ENCODE measurements around the gene SH3PXD2B. TPM values are rescaled to one million over a fixed set of nuclear protein-coding genes. Genes with fewer than 3 reads are reported as not detected.

The SH3PXD2B gene
- total RNA-seq, 1 experiment from 2014 or later: 64.1 TPM

GRCh38 chr5:172447646-172448365 lies 6.5 kb downstream of the SH3PXD2B start:
- Mint-ChIP-seq H3K27me3 (ENCODE audit: low read depth) (no peaks in the 10 kb centered on the region), H3K36me3 (no peaks in the 10 kb centered on the region; the same call in 1 of the 2 replicates), H3K4me1 (peaks cover 52% of the 10 kb centered on the region), H3K4me3 (no peak overlapping the region), H3K9me3 (no peaks in the 10 kb centered on the region), H3K27ac (no peak overlapping the region)
- ChIA-PET POLR2A (no interaction called here), CTCF (no interaction called here)
- no peak for ATAC-seq
- no peak for TF ChIP-seq ZNF263 (CRISPR knock-in tag; IDR thresholded peaks at IDR 0.05; ENCODE audit: low read depth)
- TF ChIP-seq NFE2L1 (CRISPR knock-in tag; IDR thresholded peaks at IDR 0.05): no peak
- TF ChIP-seq GRHL2 (CRISPR knock-in tag; IDR thresholded peaks at IDR 0.05; ENCODE audit: insufficient replicate concordance, severe bottlenecking): no peak
- TF ChIP-seq ZNF138 (CRISPR knock-in tag; conservative IDR thresholded peaks at IDR 0.05): no peak
- TF ChIP-seq MXD4 (CRISPR knock-in tag; IDR thresholded peaks at IDR 0.05; ENCODE audit: borderline replicate concordance): no peak
- no peak for TF ChIP-seq E2F4 (CRISPR knock-in tag; IDR thresholded peaks at IDR 0.05; ENCODE audit: borderline replicate concordance, low read depth)
- TF ChIP-seq ZNF317 (CRISPR knock-in tag; IDR thresholded peaks at IDR 0.05; ENCODE audit: borderline replicate concordance, low read depth): no peak
- TF ChIP-seq, protein P1, sequence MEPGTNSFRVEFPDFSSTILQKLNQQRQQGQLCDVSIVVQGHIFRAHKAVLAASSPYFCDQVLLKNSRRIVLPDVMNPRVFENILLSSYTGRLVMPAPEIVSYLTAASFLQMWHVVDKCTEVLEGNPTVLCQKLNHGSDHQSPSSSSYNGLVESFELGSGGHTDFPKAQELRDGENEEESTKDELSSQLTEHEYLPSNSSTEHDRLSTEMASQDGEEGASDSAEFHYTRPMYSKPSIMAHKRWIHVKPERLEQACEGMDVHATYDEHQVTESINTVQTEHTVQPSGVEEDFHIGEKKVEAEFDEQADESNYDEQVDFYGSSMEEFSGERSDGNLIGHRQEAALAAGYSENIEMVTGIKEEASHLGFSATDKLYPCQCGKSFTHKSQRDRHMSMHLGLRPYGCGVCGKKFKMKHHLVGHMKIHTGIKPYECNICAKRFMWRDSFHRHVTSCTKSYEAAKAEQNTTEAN (CRISPR knock-in tag; IDR thresholded peaks at IDR 0.05): no peak
- no peak for TF ChIP-seq KAT7 (CRISPR knock-in tag; IDR thresholded peaks at IDR 0.05; ENCODE audit: borderline replicate concordance)
- TF ChIP-seq ATF6 (CRISPR knock-in tag; IDR thresholded peaks at IDR 0.05): no peak
- no peak for TF ChIP-seq ZNF423 (CRISPR knock-in tag; IDR thresholded peaks at IDR 0.05)
- DNase-seq (ENCODE audit: low spot score): no peak

- ATAC-seq (no peak), DNase-seq (ENCODE audit: low spot score) (no peak)
- ChIA-PET POLR2A (no interaction called here), CTCF (interaction anchor here (1.0 to 1.2 kb wide), 2 partner anchors 15 to 113 kb away, joined by 3 to 4 read pairs; no protein-coding TSS in a partner anchor)
- H3K9me3 Mint-ChIP-seq: no peaks in the 10 kb centered on the region
- H3K4me3 Mint-ChIP-seq: no peak overlapping the region
- H3K27ac Mint-ChIP-seq: no peak overlapping the region; the same call in 1 of the 2 replicates
- peaks cover 42% of the 10 kb centered on the region for H3K4me1 Mint-ChIP-seq
- H3K27me3 Mint-ChIP-seq (ENCODE audit: low read depth): no peaks in the 10 kb centered on the region
- H3K36me3 Mint-ChIP-seq: no peaks in the 10 kb centered on the region; the same call in 1 of the 2 replicates
- TF ChIP-seq ZNF396 (CRISPR knock-in tag; IDR thresholded peaks at IDR 0.05; ENCODE audit: borderline replicate concordance): no peak
- TF ChIP-seq, protein P2, sequence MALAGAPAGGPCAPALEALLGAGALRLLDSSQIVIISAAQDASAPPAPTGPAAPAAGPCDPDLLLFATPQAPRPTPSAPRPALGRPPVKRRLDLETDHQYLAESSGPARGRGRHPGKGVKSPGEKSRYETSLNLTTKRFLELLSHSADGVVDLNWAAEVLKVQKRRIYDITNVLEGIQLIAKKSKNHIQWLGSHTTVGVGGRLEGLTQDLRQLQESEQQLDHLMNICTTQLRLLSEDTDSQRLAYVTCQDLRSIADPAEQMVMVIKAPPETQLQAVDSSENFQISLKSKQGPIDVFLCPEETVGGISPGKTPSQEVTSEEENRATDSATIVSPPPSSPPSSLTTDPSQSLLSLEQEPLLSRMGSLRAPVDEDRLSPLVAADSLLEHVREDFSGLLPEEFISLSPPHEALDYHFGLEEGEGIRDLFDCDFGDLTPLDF (CRISPR knock-in tag; IDR thresholded peaks at IDR 0.05): no peak
- no peak for TF ChIP-seq ZNF317 (CRISPR knock-in tag; IDR thresholded peaks at IDR 0.05; ENCODE audit: borderline replicate concordance, low read depth)
- no peak for TF ChIP-seq TP53 (CRISPR knock-in tag; IDR thresholded peaks at IDR 0.05)
- TF ChIP-seq TCF7 (CRISPR knock-in tag; IDR thresholded peaks at IDR 0.05; ENCODE audit: low read depth): no peak
- no peak for TF ChIP-seq ZNF232 (CRISPR knock-in tag; IDR thresholded peaks at IDR 0.05)
- TF ChIP-seq PREB (CRISPR knock-in tag; IDR thresholded peaks at IDR 0.05; ENCODE audit: borderline replicate concordance): no peak
- no peak for TF ChIP-seq RORB (CRISPR knock-in tag; IDR thresholded peaks at IDR 0.05)
- no peak for TF ChIP-seq FOXP4 (CRISPR knock-in tag; IDR thresholded peaks at IDR 0.05)
- no peak for TF ChIP-seq NR1H2 (CRISPR knock-in tag; IDR thresholded peaks at IDR 0.05)
- TF ChIP-seq, protein P3, sequence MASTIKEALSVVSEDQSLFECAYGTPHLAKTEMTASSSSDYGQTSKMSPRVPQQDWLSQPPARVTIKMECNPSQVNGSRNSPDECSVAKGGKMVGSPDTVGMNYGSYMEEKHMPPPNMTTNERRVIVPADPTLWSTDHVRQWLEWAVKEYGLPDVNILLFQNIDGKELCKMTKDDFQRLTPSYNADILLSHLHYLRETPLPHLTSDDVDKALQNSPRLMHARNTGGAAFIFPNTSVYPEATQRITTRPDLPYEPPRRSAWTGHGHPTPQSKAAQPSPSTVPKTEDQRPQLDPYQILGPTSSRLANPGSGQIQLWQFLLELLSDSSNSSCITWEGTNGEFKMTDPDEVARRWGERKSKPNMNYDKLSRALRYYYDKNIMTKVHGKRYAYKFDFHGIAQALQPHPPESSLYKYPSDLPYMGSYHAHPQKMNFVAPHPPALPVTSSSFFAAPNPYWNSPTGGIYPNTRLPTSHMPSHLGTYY (CRISPR knock-in tag; IDR thresholded peaks at IDR 0.05): no peak
- TF ChIP-seq, protein P4, sequence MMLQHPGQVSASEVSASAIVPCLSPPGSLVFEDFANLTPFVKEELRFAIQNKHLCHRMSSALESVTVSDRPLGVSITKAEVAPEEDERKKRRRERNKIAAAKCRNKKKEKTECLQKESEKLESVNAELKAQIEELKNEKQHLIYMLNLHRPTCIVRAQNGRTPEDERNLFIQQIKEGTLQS (CRISPR knock-in tag; conservative IDR thresholded peaks at IDR 0.05): no peak
Observed at GRCh38 chr5:172446336-172447051, 7.8 kb downstream of the SH3PXD2B start.
